ENCODE results near the gene KRTAP10-12.

- no peak for TF ChIP-seq POLR2A (IDR thresholded peaks at IDR 0.05)
- TF ChIP-seq POLR2AphosphoS5 (IDR thresholded peaks at IDR 0.05) = no peak
These were observed 400 bp upstream of the KRTAP10-12 start for GRCh38 chr21:44696572-44696971.

Data from breast epithelium (tissue), 3 donors.